ENCODE data around the gene CYP27A1. TPM values are rescaled to one million over a fixed set of nuclear protein-coding genes. Genes with fewer than 3 reads are reported as not detected.

CYP27A1 gene
- total RNA-seq, 2 experiments from 2014 or later, result 0.23 TPM; not detected in 1

GRCh38 chr2:218796691-218797090, 14.7 kb downstream of the CYP27A1 start:
- POLR2A ChIA-PET, result interaction anchor here (0.5 kb wide), 1 partner anchor 150 kb away, joined by 3 read pairs; no protein-coding TSS in a partner anchor
- DNase-seq (ENCODE audit: low spot score), result no peak
- H3K4me3 ChIP-seq (ENCODE audit: low read depth, low read length, poor library complexity, severe bottlenecking), result no peak overlapping the region
- no peak for TF ChIP-seq CTCF (conservative IDR thresholded peaks at IDR 0.05; ENCODE audit: low read length)
- TF ChIP-seq EZH2phosphoT487 (IDR thresholded peaks at IDR 0.05; ENCODE audit: borderline replicate concordance, low read depth, low read length), result no peak
- H3K79me2 ChIP-seq (ENCODE audit: insufficient read depth, low read depth, low read length), result no peaks in the 10 kb centered on the region
- no peak overlapping the region for H2AFZ ChIP-seq (ENCODE audit: low read length)
- no peak overlapping the region for H3K4me2 ChIP-seq (ENCODE audit: low read length)
- intact Hi-C loops (cut with micrococcal nuclease; ENCODE audit: unreplicated experiment), result no loop called here
- CTCF ChIA-PET (ENCODE audit: unreplicated experiment), result no interaction called here
- H3K9me3 ChIP-seq (ENCODE audit: low read length), result no peaks in the 10 kb centered on the region
- no TSS peak for BruUV-seq (replicated peaks)
- no peaks in the 10 kb centered on the region for H3K36me3 ChIP-seq (ENCODE audit: insufficient read depth, low read length)
- no peaks in the 10 kb centered on the region for H3K4me1 ChIP-seq (ENCODE audit: insufficient read depth, low read length, poor library complexity, severe bottlenecking)
- no peaks in the 10 kb centered on the region for H3K9me2 ChIP-seq (ENCODE audit: insufficient read depth, low read length)
- H3K27ac ChIP-seq (ENCODE audit: low read depth, low read length, poor library complexity, severe bottlenecking), result no peak overlapping the region
- H4K20me1 ChIP-seq (ENCODE audit: insufficient read depth, low read length), result no peaks in the 10 kb centered on the region

- no peaks in the 10 kb centered on the region for H4K20me1 ChIP-seq (ENCODE audit: insufficient read depth, low read length)
Measured at GRCh38 chr2:218798767-218799504, 17.0 kb downstream of the CYP27A1 start.

More at GRCh38 chr2:218798767-218799504, 17.0 kb downstream of the CYP27A1 start:
- intact Hi-C loops (cut with micrococcal nuclease; ENCODE audit: unreplicated experiment), result no loop called here
- Histone ChIP-seq H3K27ac (ENCODE audit: low read depth, low read length, poor library complexity, severe bottlenecking) (no peak overlapping the region), H3K9me3 (ENCODE audit: low read length) (0 out of 2 replicates have a peak, but pooled peaks cover under 1% of the 10 kb centered on the region), H3K4me3 (ENCODE audit: low read depth, low read length, poor library complexity, severe bottlenecking) (no peak overlapping the region), H3K4me2 (ENCODE audit: low read length) (no peak overlapping the region), H3K4me1 (ENCODE audit: insufficient read depth, low read length, poor library complexity, severe bottlenecking) (peaks cover 3% of the 10 kb centered on the region), H3K36me3 (ENCODE audit: insufficient read depth, low read length) (no peaks in the 10 kb centered on the region), H3K9me2 (ENCODE audit: insufficient read depth, low read length) (no peaks in the 10 kb centered on the region), H3K79me2 (ENCODE audit: insufficient read depth, low read depth, low read length) (no peaks in the 10 kb centered on the region), H2AFZ (ENCODE audit: low read length) (no peak overlapping the region)
- POLR2A ChIA-PET, result interaction anchor here (0.5 to 0.8 kb wide), 2 partner anchors 19 to 534 kb away, joined by 5 read pairs; no protein-coding TSS in a partner anchor
- no TSS peak for BruUV-seq (replicated peaks)
- DNase-seq (ENCODE audit: low spot score), result no peak
- CTCF ChIA-PET (ENCODE audit: unreplicated experiment), result no interaction called here
- TF ChIP-seq CTCF (conservative IDR thresholded peaks at IDR 0.05; ENCODE audit: low read length), result no peak
- TF ChIP-seq EZH2phosphoT487 (IDR thresholded peaks at IDR 0.05; ENCODE audit: borderline replicate concordance, low read depth, low read length), result no peak
